GM19372 (cell line): ENCODE results near the gene HMGXB3.

Experiments
- ATAC-seq: cut with Tn5 transposase; IDR thresholded peaks from one replicate; pipeline ENCODE4 v1.9.1; 2021; ENCODE audit warnings: mild to moderate bottlenecking, low read depth, moderate library complexity; ENCODE audit not compliant: unreplicated experiment

The HMGXB3 gene

DNA sequence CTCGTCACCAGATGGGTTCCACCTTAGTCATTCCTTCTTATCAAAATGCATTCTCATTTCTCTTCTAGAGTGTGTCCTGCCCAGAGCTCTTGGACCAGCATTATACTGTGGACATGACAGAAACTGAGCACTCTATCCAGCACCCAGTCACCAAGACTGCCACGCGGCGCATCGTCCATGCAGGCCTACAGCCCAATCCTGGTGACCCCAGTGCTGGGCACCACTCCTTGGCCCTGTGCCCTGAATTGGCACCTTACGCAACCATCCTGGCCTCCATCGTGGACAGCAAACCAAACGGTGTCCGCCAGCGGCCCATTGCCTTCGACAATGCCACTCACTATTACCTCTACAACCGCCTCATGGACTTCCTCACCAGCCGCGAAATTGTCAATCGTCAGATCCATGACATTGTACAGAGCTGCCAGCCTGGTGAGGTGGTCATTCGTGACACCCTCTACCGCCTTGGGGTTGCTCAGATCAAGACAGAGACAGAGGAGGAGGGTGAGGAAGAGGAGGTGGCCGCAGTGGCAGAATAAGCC is 51.2 kb downstream of the HMGXB3 start:
- no peak for ATAC-seq

- ATAC-seq = no peak
Measured at GRCh38 chr5:150052226-150052955, 51.9 kb downstream of the HMGXB3 start.

DNA sequence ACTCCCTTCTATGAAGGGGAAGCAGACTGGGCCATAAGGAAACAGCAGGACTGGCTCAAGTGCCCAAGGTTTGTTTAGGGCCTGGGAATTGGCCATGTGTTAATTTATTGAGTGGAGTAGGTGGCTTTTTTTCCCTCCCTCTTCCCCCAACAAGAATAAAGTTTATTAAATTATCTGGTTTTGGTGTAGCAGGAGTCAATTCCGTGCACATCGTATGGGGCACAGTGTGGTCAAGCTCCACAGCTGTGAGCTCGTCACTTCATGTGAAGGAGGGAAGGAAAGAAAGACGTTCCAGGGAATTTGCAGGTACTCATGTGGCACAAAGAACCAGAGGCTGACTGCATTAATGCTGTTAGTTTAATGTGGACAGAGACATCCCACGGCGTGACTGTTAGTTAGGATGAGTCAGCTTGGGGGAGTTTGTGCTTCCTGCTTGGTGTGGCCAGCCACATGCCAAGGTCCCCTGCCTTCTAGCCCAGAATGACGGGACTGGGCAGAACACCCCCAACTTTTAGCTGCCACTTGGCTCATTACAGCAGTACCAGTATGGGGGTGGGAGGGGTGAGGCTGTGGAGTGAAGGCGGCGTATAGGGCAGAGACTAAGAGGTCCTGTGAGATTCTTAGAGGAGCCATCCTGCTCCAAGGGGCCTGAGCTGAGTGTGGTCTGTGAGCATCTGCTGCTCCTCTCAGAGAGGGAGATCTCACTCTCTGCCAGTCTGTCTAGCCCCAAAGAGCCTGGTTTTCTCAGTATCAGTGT is 52.6 kb downstream of the HMGXB3 start:
- no peak for ATAC-seq

- ATAC-seq = no peak
Measured at GRCh38 chr5:150053713-150054392, 53.3 kb downstream of the HMGXB3 start.

GRCh38 chr5:150054569-150054968 is 54.0 kb downstream of the HMGXB3 start:
- no peak for ATAC-seq

DNA sequence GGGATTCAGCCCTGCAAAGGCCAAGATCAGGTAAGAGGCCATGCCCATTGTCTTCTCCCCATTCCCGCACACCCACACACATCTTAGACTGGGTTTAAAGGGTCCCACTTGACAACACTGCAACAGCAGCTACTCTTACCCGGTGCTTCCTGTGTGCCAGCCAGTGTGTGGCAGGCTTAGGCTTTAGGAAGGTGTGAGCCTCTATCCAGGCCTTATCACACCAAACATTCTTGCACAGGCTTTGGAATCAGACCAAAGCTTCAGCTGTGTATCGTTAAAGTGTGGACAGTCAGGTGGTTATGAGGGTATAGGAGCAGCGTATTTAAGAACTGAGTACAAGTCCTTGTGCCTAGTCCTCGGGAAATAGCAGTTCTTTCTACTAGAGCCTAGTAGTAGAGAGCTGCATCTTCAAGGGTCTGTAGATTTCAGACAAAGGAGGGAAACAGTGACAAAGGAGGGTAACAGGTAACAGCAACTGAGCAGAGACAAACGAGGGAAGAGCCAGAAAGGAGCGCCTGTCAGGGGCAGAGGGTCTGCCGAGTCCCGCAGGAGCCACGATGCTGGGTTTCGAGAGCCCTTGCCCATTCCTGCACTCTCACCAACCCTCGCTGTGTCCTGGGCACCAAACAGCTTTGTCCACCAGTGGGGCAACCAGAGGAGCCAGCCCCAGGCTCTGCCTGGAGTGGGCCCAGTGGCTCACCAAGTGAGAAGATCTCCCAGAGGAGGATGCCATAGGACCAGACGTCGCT is 55.0 kb downstream of the HMGXB3 start:
- no peak for ATAC-seq

DNA sequence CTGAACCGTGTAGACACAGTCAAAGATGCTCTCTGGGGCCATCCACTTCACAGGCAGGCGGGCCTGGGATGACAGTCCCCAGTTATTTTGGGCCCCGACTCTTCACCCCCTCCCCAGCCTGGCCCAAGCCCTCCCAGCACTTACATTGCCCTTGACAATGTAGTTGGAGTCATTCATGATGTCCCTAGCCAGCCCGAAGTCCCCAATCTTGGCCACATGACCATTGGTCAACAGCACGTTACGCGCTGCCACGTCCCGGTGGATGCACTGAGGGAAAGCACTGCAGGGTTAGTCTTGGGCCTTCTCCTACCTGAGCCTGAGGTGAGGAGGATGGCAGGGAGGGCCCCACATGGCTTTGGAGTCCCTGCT is 55.5 kb downstream of the HMGXB3 start:
- ATAC-seq = no peak

GRCh38 chr5:150057052-150057451 is 56.5 kb downstream of the HMGXB3 start:
- no peak for ATAC-seq

DNA sequence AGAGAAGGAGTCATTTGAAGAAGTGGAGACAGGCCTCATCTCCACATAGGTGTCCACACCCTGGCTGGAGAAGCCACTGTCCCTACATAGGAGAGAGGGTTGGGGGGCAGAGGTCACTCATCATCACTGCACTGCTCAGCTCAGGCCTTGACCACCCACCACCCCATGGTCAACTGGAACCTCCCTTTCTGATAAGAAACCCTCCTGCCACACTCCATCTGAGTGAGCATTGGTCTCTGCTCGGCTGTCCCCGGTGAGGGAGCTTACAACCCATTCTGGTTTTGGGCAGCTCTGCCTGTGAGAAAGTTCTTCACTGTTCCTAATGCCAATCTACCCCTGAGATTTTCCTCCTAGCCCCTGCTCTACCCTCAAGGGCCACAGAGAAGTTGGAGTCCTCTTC is 57.0 kb downstream of the HMGXB3 start:
- ATAC-seq = no peak

- no peak for ATAC-seq
Measured at GRCh38 chr5:150057996-150058395, 57.5 kb downstream of the HMGXB3 start.

DNA sequence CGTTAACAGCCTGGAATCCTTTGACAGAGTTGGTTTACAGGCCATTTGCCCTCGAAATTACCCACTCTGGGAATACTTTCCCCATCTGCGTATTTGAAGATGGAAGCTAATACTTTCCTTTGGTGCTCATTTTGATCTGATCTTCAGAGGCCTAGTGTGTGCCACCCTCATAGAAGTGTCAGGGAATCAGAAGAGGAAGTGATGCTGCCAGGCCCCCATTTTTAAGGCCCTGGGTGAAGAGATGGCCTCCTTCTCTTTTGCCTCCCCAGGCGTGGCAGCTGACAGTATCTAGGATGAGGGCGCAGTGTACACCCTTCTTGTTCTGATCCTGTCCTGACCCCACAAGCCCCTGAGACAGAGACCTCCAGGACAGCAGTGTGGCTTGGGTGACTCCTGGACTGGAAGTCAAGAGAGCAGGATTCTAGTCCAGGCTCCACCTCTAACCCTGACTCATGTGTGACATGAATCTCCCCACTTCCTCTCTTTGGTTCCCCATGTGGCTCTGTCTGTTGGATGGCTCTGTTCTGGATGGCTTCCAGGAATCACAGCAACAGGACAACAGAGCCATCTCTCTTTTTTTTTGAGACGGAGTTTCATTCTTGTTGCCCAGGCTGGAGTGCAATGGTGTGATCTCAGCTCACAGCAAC is 58.1 kb downstream of the HMGXB3 start:
- ATAC-seq = no peak

DNA sequence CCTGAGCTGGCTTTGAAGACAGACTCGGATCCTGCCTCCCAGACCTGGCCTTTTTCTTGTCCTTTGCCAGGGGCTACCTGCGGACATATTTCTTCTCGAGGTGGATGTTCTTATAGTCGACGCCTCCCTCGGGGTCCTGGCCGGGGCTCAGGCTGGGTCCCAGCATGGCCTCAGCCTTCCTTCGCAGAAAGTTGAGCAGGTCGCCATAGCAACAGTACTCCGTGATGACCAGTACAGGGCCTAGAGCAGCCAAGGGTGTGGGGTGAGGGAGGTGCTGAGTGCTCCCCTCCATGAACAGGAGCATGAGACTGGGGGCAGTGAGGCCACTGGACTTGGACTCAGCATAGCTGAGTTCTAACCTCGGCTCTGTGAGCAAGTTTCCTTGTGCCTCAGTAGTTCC is 59.1 kb downstream of the HMGXB3 start:
- ATAC-seq = no peak

DNA sequence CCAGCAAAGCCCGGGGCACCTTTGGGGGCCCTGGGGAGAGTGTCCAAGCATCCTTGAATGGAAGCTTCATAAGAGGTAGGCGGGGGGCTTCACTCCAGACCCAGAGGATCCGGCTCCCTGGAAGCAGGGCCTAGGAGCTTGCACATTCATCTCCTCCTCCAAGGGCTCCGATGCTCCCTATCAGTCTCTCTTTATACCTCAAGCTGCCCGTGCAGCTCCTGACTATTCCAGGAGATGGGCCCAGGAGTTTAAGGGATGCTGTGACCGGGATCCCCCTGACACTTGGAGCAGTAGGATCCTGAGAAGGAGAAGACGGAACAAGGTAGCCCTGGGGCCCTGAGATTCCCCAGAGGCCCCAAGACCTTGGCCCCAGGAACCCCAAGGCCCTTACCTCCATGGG is 59.9 kb downstream of the HMGXB3 start:
- ATAC-seq = no peak

- no peak for ATAC-seq
Measured at GRCh38 chr5:150061538-150061995, 61.0 kb downstream of the HMGXB3 start.

GRCh38 chr5:150062216-150062922 is 61.8 kb downstream of the HMGXB3 start:
- no peak for ATAC-seq

- no peak for ATAC-seq
Measured at GRCh38 chr5:150063638-150064037, 63.1 kb downstream of the HMGXB3 start.

DNA sequence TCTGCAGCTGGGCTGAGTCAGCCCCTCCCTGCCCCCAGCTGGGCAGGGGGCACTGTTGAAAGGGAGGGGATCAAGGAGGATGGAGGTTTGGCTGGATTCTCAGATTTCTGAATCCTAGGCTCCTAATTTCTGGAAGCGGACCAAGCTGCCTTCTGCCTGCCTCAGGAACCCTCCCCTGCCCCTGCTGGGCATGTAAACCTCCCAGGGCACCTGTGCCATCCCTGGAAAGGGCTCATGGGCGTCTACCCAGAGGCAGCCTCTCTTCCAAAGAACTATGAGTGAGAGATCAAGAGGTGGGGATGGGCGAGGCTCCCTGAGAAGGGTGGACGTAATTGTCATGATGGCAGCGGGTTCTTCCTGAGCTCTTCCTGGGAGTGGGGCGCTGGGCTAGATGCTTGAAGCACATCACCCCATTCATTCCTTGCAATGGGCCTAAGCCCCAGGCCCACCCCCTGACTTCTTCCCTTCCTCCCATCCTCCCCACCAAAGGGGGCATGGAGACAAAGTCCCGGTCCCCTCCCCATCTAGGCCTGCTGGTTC is 64.2 kb downstream of the HMGXB3 start:
- ATAC-seq = no peak

- no peak for ATAC-seq
Measured at GRCh38 chr5:150065346-150065745, 64.8 kb downstream of the HMGXB3 start.

- ATAC-seq = no peak
Measured at GRCh38 chr5:150065886-150066285, 65.3 kb downstream of the HMGXB3 start.
